Smooth muscle cell (in vitro differentiated cells): ENCODE measurements around the gene C4orf50. TPM values are rescaled to one million over a fixed set of nuclear protein-coding genes. Genes with fewer than 3 reads are reported as not detected.

ENCODE experiments used
- DNase-seq: peaks from one replicate; lab custom pipeline; 2025; ENCODE audit not compliant: unreplicated experiment; lab: John Stamatoyannopoulos, UW
- H2AFZ ChIP-seq: fragments of 200-600 bp; sonication (generic); 2 replicates; pipeline ENCODE4 v1.6.0; 2016; ENCODE audit warnings: antibody characterized with exemption, low read depth, mild to moderate bottlenecking
- H3F3A ChIP-seq: fragments of 200-600 bp; sonication (generic); 2 replicates; pipeline ENCODE4 v1.6.0; 2017; ENCODE audit warnings: antibody characterized with exemption, low read depth
- H3K27ac ChIP-seq: fragments of 200-600 bp; sonication (generic); 2 replicates; pipeline ENCODE4 v1.5.1; 2016; ENCODE audit warnings: low read depth, mild to moderate bottlenecking
- H3K27me3 ChIP-seq: fragments of 200-600 bp; sonication (generic); 2 replicates; pipeline ENCODE4 v1.6.1; 2016; ENCODE audit warnings: low read depth, mild to moderate bottlenecking
- H3K36me3 ChIP-seq: fragments of 200-600 bp; sonication (generic); 2 replicates; pipeline ENCODE4 v1.5.1; 2016; ENCODE audit warnings: low read depth
- H3K4me1 ChIP-seq: fragments of 200-600 bp; sonication (generic); 2 replicates; pipeline ENCODE4 v1.5.1; 2016; ENCODE audit warnings: low read depth
- H3K4me2 ChIP-seq: fragments of 200-600 bp; sonication (generic); 2 replicates; pipeline ENCODE4 v1.6.0; 2016; ENCODE audit warnings: mild to moderate bottlenecking
- H3K4me3 ChIP-seq: fragments of 200-600 bp; sonication (generic); 2 replicates; pipeline ENCODE4 v1.5.1; 2016; ENCODE audit warnings: mild to moderate bottlenecking
- H3K79me2 ChIP-seq: fragments of 200-600 bp; sonication (generic); 2 replicates; pipeline ENCODE4 v1.6.0; 2016; ENCODE audit warnings: low read depth, mild to moderate bottlenecking
- H3K9ac ChIP-seq: fragments of 200-600 bp; sonication (generic); 2 replicates; pipeline ENCODE4 v1.6.0; 2016; ENCODE audit warnings: low read depth
- H3K9me3 ChIP-seq: fragments of 200-600 bp; sonication (generic); replicated peaks from 2 replicates; pipeline ENCODE4 v1.5.1; 2016; ENCODE audit warnings: low read depth
- H4K20me1 ChIP-seq: fragments of 200-600 bp; sonication (generic); 2 replicates; pipeline ENCODE4 v1.6.0; 2016; ENCODE audit warnings: low read depth
- WGBS: methylation state at CpG from one replicate; pipeline ENCODE4 v1.1.7; 2016; ENCODE audit warnings: low lambda C conversion rate; 5-methylcytosine and 5-hydroxymethylcytosine counted together
- polyA plus RNA-seq: library from polyadenylated mRNA; unstranded; fragments of >200 nt; fragmentation: Nextera tagmentation; extraction: Ambion mirVana; gene quantifications from 2 replicates; pipeline ENCODE4 v1.2.1, GENCODE V29; 2016
- total RNA-seq: library from RNA; depleted of rRNA; stranded (reverse); fragments of >200 nt; gene quantifications from 2 replicates; pipeline ENCODE4 v1.2.3, GENCODE V29; 2014
- TF ChIP-seq, protein P1 (sequence below): fragments of 200-600 bp; sonication (generic); IDR thresholded peaks from 2 replicates; pipeline ENCODE4 v1.5.1; 2017; ENCODE audit warnings: borderline replicate concordance, mild to moderate bottlenecking, antibody characterized with exemption; ENCODE audit not compliant: insufficient read depth, poor library complexity, severe bottlenecking

C4orf50 gene
- total and polyA plus RNA-seq, 2 experiments from 2014 or later: not detected

DNA sequence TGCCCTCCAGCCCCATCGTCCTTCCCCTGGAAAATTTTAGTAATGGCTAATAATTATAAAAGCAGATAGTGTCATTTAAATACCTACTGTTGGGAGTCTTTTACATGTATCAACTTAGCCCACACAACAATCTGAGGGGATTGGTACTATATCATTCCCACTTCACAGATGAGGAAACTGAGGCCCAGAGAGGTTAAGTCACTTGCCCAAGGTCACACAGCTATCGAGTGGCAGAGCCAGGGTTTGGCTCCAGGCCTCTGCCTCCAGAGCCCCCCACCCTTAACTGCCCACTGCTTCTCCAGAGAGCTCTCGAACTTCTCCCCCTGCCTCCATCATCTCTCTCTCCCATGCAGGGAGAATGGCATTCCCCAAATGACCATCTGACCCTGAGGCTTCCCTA is 7.4 kb downstream of the C4orf50 start:
- H3K27me3 ChIP-seq: peaks cover 47% of the 10 kb centered on the region
- no peak for DNase-seq
- WGBS: 84% methylated on average over 3 of the region's 3 CpGs

DNA sequence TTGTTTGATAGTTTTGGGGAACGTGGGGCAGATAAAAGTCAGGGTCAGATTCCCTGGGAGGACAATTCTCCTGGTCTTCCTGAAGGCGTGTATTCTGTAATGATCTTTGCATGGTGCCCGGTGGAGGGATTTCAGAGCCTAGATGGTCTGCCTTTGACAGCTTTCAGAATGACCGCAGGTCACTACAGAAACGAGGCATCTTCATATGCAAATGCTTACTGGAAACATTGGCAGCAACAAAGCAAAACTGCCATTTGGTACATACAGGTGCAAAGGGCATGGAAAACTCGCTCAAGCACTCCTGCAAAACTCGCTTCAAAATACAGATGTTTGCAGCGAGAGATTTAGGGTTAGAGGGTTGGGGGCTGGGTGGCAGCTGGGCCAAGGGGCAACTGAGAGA is 8.8 kb downstream of the C4orf50 start:
- TF ChIP-seq, protein P1, sequence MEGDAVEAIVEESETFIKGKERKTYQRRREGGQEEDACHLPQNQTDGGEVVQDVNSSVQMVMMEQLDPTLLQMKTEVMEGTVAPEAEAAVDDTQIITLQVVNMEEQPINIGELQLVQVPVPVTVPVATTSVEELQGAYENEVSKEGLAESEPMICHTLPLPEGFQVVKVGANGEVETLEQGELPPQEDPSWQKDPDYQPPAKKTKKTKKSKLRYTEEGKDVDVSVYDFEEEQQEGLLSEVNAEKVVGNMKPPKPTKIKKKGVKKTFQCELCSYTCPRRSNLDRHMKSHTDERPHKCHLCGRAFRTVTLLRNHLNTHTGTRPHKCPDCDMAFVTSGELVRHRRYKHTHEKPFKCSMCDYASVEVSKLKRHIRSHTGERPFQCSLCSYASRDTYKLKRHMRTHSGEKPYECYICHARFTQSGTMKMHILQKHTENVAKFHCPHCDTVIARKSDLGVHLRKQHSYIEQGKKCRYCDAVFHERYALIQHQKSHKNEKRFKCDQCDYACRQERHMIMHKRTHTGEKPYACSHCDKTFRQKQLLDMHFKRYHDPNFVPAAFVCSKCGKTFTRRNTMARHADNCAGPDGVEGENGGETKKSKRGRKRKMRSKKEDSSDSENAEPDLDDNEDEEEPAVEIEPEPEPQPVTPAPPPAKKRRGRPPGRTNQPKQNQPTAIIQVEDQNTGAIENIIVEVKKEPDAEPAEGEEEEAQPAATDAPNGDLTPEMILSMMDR: no peak
- H3K9me3 ChIP-seq: no peaks in the 10 kb centered on the region
- no peak for DNase-seq
- no peaks in the 10 kb centered on the region for H3K36me3 ChIP-seq
- WGBS: 74% methylated on average over 8 of the region's 8 CpGs
- no peak overlapping the region for H3K9ac ChIP-seq
- no peak overlapping the region for H2AFZ ChIP-seq
- H3K79me2 ChIP-seq: no peaks in the 10 kb centered on the region
- H3K27me3 ChIP-seq: peaks cover 55% of the 10 kb centered on the region
- H3K27ac ChIP-seq: no peak overlapping the region
- no peak overlapping the region for H3K4me3 ChIP-seq
- H3K4me2 ChIP-seq: no peak overlapping the region
- no peaks in the 10 kb centered on the region for H3F3A ChIP-seq
- no peaks in the 10 kb centered on the region for H4K20me1 ChIP-seq
- no peaks in the 10 kb centered on the region for H3K4me1 ChIP-seq

More for the DNA sequence above, 7.4 kb downstream of the C4orf50 start:
- no peaks in the 10 kb centered on the region for H3K36me3 ChIP-seq
- no peaks in the 10 kb centered on the region for H3K79me2 ChIP-seq
- no peak overlapping the region for H3K4me2 ChIP-seq
- no peak overlapping the region for H3K9ac ChIP-seq
- H3F3A ChIP-seq: no peaks in the 10 kb centered on the region
- no peaks in the 10 kb centered on the region for H3K9me3 ChIP-seq
- no peaks in the 10 kb centered on the region for H4K20me1 ChIP-seq
- no peak overlapping the region for H3K27ac ChIP-seq
- H2AFZ ChIP-seq: no peak overlapping the region
- H3K4me3 ChIP-seq: no peak overlapping the region
- TF ChIP-seq, protein P1: no peak
- no peaks in the 10 kb centered on the region for H3K4me1 ChIP-seq

DNA sequence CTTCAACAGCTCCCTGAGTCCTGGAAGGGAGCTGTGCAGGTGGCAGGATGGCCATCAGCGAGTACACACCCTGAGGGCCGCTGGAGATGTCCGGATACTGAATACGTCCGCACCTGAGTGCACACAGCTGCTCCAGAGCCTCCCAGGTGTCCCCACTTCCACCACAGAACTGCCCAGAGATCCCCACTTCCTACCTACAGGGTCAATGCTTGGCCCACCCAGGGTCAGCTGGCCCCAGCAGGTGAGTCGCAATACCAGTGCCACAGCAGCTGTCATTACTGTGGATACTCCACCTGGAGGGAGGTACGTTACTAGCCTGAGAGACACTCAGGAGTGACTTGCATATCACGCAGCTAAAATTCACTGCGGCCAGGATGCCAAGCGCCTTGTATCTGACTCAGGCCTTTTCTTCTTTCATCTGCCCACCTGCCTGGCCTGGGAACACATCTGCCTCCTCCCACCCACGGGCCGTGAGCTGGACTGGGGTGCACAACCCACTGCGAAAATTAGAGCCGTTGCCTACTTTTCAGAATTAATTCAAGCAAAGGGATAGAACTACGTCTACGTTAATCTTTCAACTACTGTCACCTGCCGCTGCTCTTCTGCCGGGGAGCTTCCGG is 9.4 kb downstream of the C4orf50 start:
- H3K27ac ChIP-seq: no peak overlapping the region
- H3K36me3 ChIP-seq: no peaks in the 10 kb centered on the region
- H4K20me1 ChIP-seq: no peaks in the 10 kb centered on the region
- TF ChIP-seq, protein P1: no peak
- WGBS: 89% methylated on average over 19 of the region's 19 CpGs
- H3F3A ChIP-seq: no peaks in the 10 kb centered on the region
- H3K4me3 ChIP-seq: no peak overlapping the region
- DNase-seq: no peak
- H2AFZ ChIP-seq: no peak overlapping the region
- peaks cover 55% of the 10 kb centered on the region for H3K27me3 ChIP-seq
- H3K9me3 ChIP-seq: no peaks in the 10 kb centered on the region
- no peak overlapping the region for H3K9ac ChIP-seq
- no peak overlapping the region for H3K4me2 ChIP-seq
- no peaks in the 10 kb centered on the region for H3K79me2 ChIP-seq
- H3K4me1 ChIP-seq: no peaks in the 10 kb centered on the region

DNA sequence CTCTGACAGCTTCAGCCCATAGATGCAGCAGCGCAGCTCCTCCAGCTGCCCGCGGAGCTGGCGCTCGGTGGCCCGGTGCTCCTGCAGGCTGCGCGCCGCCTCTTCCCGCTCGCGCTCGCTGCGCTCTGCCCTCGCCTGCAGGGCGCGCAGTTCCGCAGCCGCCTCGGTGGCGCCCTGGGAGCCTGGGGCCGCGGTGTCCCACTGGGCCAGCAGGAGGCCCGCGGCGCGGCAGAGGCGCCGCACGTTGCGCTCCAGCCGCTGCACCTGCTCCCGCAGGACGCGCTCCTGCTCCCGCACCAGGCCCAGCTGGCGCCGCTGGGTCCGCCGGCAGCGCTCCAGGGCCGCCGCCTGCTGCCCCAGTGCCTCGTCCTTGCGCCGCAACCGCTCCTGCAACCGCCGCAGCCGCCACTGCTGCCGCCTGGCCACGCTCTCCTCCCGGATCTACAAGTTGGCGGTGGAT is 10.1 kb downstream of the C4orf50 start:
- H3K27me3 ChIP-seq: peaks cover 55% of the 10 kb centered on the region
- H3F3A ChIP-seq: no peaks in the 10 kb centered on the region
- TF ChIP-seq, protein P1: no peak
- H4K20me1 ChIP-seq: no peaks in the 10 kb centered on the region
- no peak for DNase-seq
- no peak overlapping the region for H3K4me3 ChIP-seq
- no peaks in the 10 kb centered on the region for H3K79me2 ChIP-seq
- H2AFZ ChIP-seq: no peak overlapping the region
- H3K4me2 ChIP-seq: no peak overlapping the region
- 10% methylated on average over 51 of the region's 54 CpGs for WGBS
- H3K9ac ChIP-seq: no peak overlapping the region
- no peaks in the 10 kb centered on the region for H3K4me1 ChIP-seq
- H3K27ac ChIP-seq: no peak overlapping the region
- no peaks in the 10 kb centered on the region for H3K36me3 ChIP-seq
- no peaks in the 10 kb centered on the region for H3K9me3 ChIP-seq
